ENCODE measurements around the gene DBI. TPM values are rescaled to one million over a fixed set of nuclear protein-coding genes. Genes with fewer than 3 reads are reported as not detected.

Gene DBI
- polyA plus RNA-seq, 4 donors: 461 to 1,006 (median 574) TPM

- 87 to 94% (median 87%) methylated on average over 6 of the region's 6 CpGs for WGBS, 3 donors
- H3K4me1 ChIP-seq (ENCODE audit: control insufficient read depth in 3 of 3, insufficient read depth in 2 of 3, low read depth in 1 of 3, low read length in 2 of 3): no peaks in the 10 kb centered on the region
- no peaks in the 10 kb centered on the region for H3K9me3 ChIP-seq (ENCODE audit: control insufficient read depth in 2 of 2, insufficient read depth in 1 of 2, low read depth in 1 of 2, low read length in 1 of 2)
- H3K27ac ChIP-seq (ENCODE audit: low read depth in 1 of 3, low read length in 2 of 3): no peak overlapping the region
- no peaks in the 10 kb centered on the region for H3K36me3 ChIP-seq (ENCODE audit: control insufficient read depth in 3 of 3, insufficient read depth in 2 of 3, low read depth in 1 of 3, low read length in 3 of 3)
- FAIRE-seq (no peak), DNase-seq (no peak)
- H3K4me3 ChIP-seq (ENCODE audit: low read depth in 1 of 3, low read length in 3 of 3): no peak overlapping the region
- H3K27me3 ChIP-seq (ENCODE audit: control insufficient read depth in 3 of 3, insufficient read depth in 3 of 3, low read length in 3 of 3): no peaks in the 10 kb centered on the region
These were observed 33.8 kb upstream of the DBI start for GRCh38 chr2:119332953-119333352.

GRCh38 chr2:119333360-119333759, 33.4 kb upstream of the DBI start:
- Histone ChIP-seq H3K36me3 (ENCODE audit: control insufficient read depth in 3 of 3, insufficient read depth in 2 of 3, low read depth in 1 of 3, low read length in 3 of 3) (no peaks in the 10 kb centered on the region), H3K4me3 (ENCODE audit: low read depth in 1 of 3, low read length in 3 of 3) (no peak overlapping the region), H3K27ac (ENCODE audit: low read depth in 1 of 3, low read length in 2 of 3) (no peak overlapping the region), H3K27me3 (ENCODE audit: control insufficient read depth in 3 of 3, insufficient read depth in 3 of 3, low read length in 3 of 3) (no peaks in the 10 kb centered on the region), H3K4me1 (ENCODE audit: control insufficient read depth in 3 of 3, insufficient read depth in 2 of 3, low read depth in 1 of 3, low read length in 2 of 3) (no peaks in the 10 kb centered on the region), H3K9me3 (ENCODE audit: control insufficient read depth in 2 of 2, insufficient read depth in 1 of 2, low read depth in 1 of 2, low read length in 1 of 2) (no peaks in the 10 kb centered on the region)
- no peak for FAIRE-seq
- DNase-seq: no peak
- 87 to 89% (median 88%) methylated on average over 3 of the region's 3 CpGs for WGBS, 3 donors

GRCh38 chr2:119333833-119334232, 32.9 kb upstream of the DBI start:
- no peak overlapping the region for H3K4me3 ChIP-seq (ENCODE audit: low read depth in 1 of 3, low read length in 3 of 3)
- no peak overlapping the region for H3K27ac ChIP-seq (ENCODE audit: low read depth in 1 of 3, low read length in 2 of 3)
- H3K4me1 ChIP-seq (ENCODE audit: control insufficient read depth in 3 of 3, insufficient read depth in 2 of 3, low read depth in 1 of 3, low read length in 2 of 3): no peaks in the 10 kb centered on the region
- DNase-seq (no peak), FAIRE-seq (no peak)
- no peaks in the 10 kb centered on the region for H3K36me3 ChIP-seq (ENCODE audit: control insufficient read depth in 3 of 3, insufficient read depth in 2 of 3, low read depth in 1 of 3, low read length in 3 of 3)
- H3K9me3 ChIP-seq (ENCODE audit: control insufficient read depth in 2 of 2, insufficient read depth in 1 of 2, low read depth in 1 of 2, low read length in 1 of 2): no peaks in the 10 kb centered on the region
- H3K27me3 ChIP-seq (ENCODE audit: control insufficient read depth in 3 of 3, insufficient read depth in 3 of 3, low read length in 3 of 3): no peaks in the 10 kb centered on the region
- 93 to 98% (median 97%) methylated on average over 2 of the region's 2 CpGs for WGBS, 3 donors

GRCh38 chr2:119337749-119338148, 29.0 kb upstream of the DBI start:
- Histone ChIP-seq H3K36me3 (ENCODE audit: control insufficient read depth in 3 of 3, insufficient read depth in 2 of 3, low read depth in 1 of 3, low read length in 3 of 3) (peaks cover 0 to 2% (median 0%) of the 10 kb centered on the region in 3 donors), H3K27ac (ENCODE audit: low read depth in 1 of 3, low read length in 2 of 3) (no peak overlapping the region), H3K27me3 (ENCODE audit: control insufficient read depth in 3 of 3, insufficient read depth in 3 of 3, low read length in 3 of 3) (no peaks in the 10 kb centered on the region), H3K9me3 (ENCODE audit: control insufficient read depth in 2 of 2, insufficient read depth in 1 of 2, low read depth in 1 of 2, low read length in 1 of 2) (no peaks in the 10 kb centered on the region), H3K4me1 (ENCODE audit: control insufficient read depth in 3 of 3, insufficient read depth in 2 of 3, low read depth in 1 of 3, low read length in 2 of 3) (no peaks in the 10 kb centered on the region), H3K4me3 (ENCODE audit: low read depth in 1 of 3, low read length in 3 of 3) (no peak overlapping the region)
- FAIRE-seq: no peak
- no peak for DNase-seq
- WGBS, 3 donors: 77 to 90% (median 82%) methylated on average over 2 of the region's 2 CpGs

- H3K27me3 ChIP-seq (ENCODE audit: control insufficient read depth in 3 of 3, insufficient read depth in 3 of 3, low read length in 3 of 3): no peaks in the 10 kb centered on the region
- no peaks in the 10 kb centered on the region for H3K4me1 ChIP-seq (ENCODE audit: control insufficient read depth in 3 of 3, insufficient read depth in 2 of 3, low read depth in 1 of 3, low read length in 2 of 3)
- H3K27ac ChIP-seq (ENCODE audit: low read depth in 1 of 3, low read length in 2 of 3): no peak overlapping the region
- no peaks in the 10 kb centered on the region for H3K9me3 ChIP-seq (ENCODE audit: control insufficient read depth in 2 of 2, insufficient read depth in 1 of 2, low read depth in 1 of 2, low read length in 1 of 2)
- H3K36me3 ChIP-seq (ENCODE audit: control insufficient read depth in 3 of 3, insufficient read depth in 2 of 3, low read depth in 1 of 3, low read length in 3 of 3): peaks cover 0 to 2% (median 0%) of the 10 kb centered on the region in 3 donors
- FAIRE-seq (no peak), DNase-seq (no peak)
- 80 to 89% (median 86%) methylated on average over 2 of the region's 2 CpGs for WGBS, 3 donors
- no peak overlapping the region for H3K4me3 ChIP-seq (ENCODE audit: low read depth in 1 of 3, low read length in 3 of 3)
These were observed 28.5 kb upstream of the DBI start for GRCh38 chr2:119338272-119338671.

GRCh38 chr2:119338826-119339561, 27.8 kb upstream of the DBI start:
- FAIRE-seq: no peak
- WGBS, 3 donors: 66 to 87% (median 68%) methylated on average over 6 of the region's 6 CpGs
- H3K27me3 ChIP-seq (ENCODE audit: control insufficient read depth in 3 of 3, insufficient read depth in 3 of 3, low read length in 3 of 3): no peaks in the 10 kb centered on the region
- no peaks in the 10 kb centered on the region for H3K9me3 ChIP-seq (ENCODE audit: control insufficient read depth in 2 of 2, insufficient read depth in 1 of 2, low read depth in 1 of 2, low read length in 1 of 2)
- H3K4me3 ChIP-seq (ENCODE audit: low read depth in 1 of 3, low read length in 3 of 3): no peak overlapping the region
- peak in 1 of 2 donors; percentile 42 for DNase-seq
- H3K27ac ChIP-seq (ENCODE audit: low read depth in 1 of 3, low read length in 2 of 3): no peak overlapping the region
- H3K36me3 ChIP-seq (ENCODE audit: control insufficient read depth in 3 of 3, insufficient read depth in 2 of 3, low read depth in 1 of 3, low read length in 3 of 3): peaks cover 0 to 2% (median 0%) of the 10 kb centered on the region in 3 donors
- no peaks in the 10 kb centered on the region for H3K4me1 ChIP-seq (ENCODE audit: control insufficient read depth in 3 of 3, insufficient read depth in 2 of 3, low read depth in 1 of 3, low read length in 2 of 3)

- H3K27me3 ChIP-seq (ENCODE audit: control insufficient read depth in 3 of 3, insufficient read depth in 3 of 3, low read length in 3 of 3): no peaks in the 10 kb centered on the region
- FAIRE-seq: no peak
- DNase-seq: no peak
- H3K4me1 ChIP-seq (ENCODE audit: control insufficient read depth in 3 of 3, insufficient read depth in 2 of 3, low read depth in 1 of 3, low read length in 2 of 3): no peaks in the 10 kb centered on the region
- H3K4me3 ChIP-seq (ENCODE audit: low read depth in 1 of 3, low read length in 3 of 3): no peak overlapping the region
- H3K36me3 ChIP-seq (ENCODE audit: control insufficient read depth in 3 of 3, insufficient read depth in 2 of 3, low read depth in 1 of 3, low read length in 3 of 3): peaks cover 0 to 2% (median 0%) of the 10 kb centered on the region in 3 donors
- no peaks in the 10 kb centered on the region for H3K9me3 ChIP-seq (ENCODE audit: control insufficient read depth in 2 of 2, insufficient read depth in 1 of 2, low read depth in 1 of 2, low read length in 1 of 2)
- H3K27ac ChIP-seq (ENCODE audit: low read depth in 1 of 3, low read length in 2 of 3): no peak overlapping the region
- WGBS, 3 donors: 92 to 96% (median 95%) methylated on average over 7 of the region's 7 CpGs
These were observed 27.2 kb upstream of the DBI start for GRCh38 chr2:119339562-119339923.

- Histone ChIP-seq H3K4me1 (ENCODE audit: control insufficient read depth in 3 of 3, insufficient read depth in 2 of 3, low read depth in 1 of 3, low read length in 2 of 3) (no peaks in the 10 kb centered on the region), H3K36me3 (ENCODE audit: control insufficient read depth in 3 of 3, insufficient read depth in 2 of 3, low read depth in 1 of 3, low read length in 3 of 3) (peaks cover 0 to 2% (median 0%) of the 10 kb centered on the region in 3 donors), H3K9me3 (ENCODE audit: control insufficient read depth in 2 of 2, insufficient read depth in 1 of 2, low read depth in 1 of 2, low read length in 1 of 2) (no peaks in the 10 kb centered on the region), H3K27me3 (ENCODE audit: control insufficient read depth in 3 of 3, insufficient read depth in 3 of 3, low read length in 3 of 3) (no peaks in the 10 kb centered on the region), H3K27ac (ENCODE audit: low read depth in 1 of 3, low read length in 2 of 3) (no peak overlapping the region), H3K4me3 (ENCODE audit: low read depth in 1 of 3, low read length in 3 of 3) (no peak overlapping the region)
- FAIRE-seq: no peak
- DNase-seq: no peak
- 77 to 89% (median 81%) methylated on average over 2 of the region's 2 CpGs for WGBS, 3 donors
These were observed 25.1 kb upstream of the DBI start for GRCh38 chr2:119341684-119342083.

GRCh38 chr2:119349289-119349688, 17.5 kb upstream of the DBI start:
- Histone ChIP-seq H3K27me3 (ENCODE audit: control insufficient read depth in 3 of 3, insufficient read depth in 3 of 3, low read length in 3 of 3) (no peaks in the 10 kb centered on the region), H3K4me3 (ENCODE audit: low read depth in 1 of 3, low read length in 3 of 3) (no peak overlapping the region), H3K9me3 (ENCODE audit: control insufficient read depth in 2 of 2, insufficient read depth in 1 of 2, low read depth in 1 of 2, low read length in 1 of 2) (no peaks in the 10 kb centered on the region), H3K4me1 (ENCODE audit: control insufficient read depth in 3 of 3, insufficient read depth in 2 of 3, low read depth in 1 of 3, low read length in 2 of 3) (no peaks in the 10 kb centered on the region), H3K27ac (ENCODE audit: low read depth in 1 of 3, low read length in 2 of 3) (no peak overlapping the region), H3K36me3 (ENCODE audit: control insufficient read depth in 3 of 3, insufficient read depth in 2 of 3, low read depth in 1 of 3, low read length in 3 of 3) (no peaks in the 10 kb centered on the region)
- FAIRE-seq: no peak
- 91 to 95% (median 95%) methylated on average over 6 of the region's 6 CpGs for WGBS, 3 donors
- DNase-seq: no peak
